GM19240 (cell line): ENCODE results near the gene SPATS2.
"Not testable (repeated sequence)": the region's sequence is repeated elsewhere in the genome, so short reads cannot be mapped to it uniquely, and the experiment has no call there.

Experiments
- DNase-seq: peaks from one replicate; pipeline ENCODE4 v3.0.0; 2011; ENCODE audit warnings: low spot score; ENCODE audit not compliant: insufficient read length

SPATS2 gene

GRCh38 chr12:49461221-49461620 lies 94.0 kb downstream of the SPATS2 start:
- DNase-seq: no peak

- DNase-seq: no peak
Observed at GRCh38 chr12:49462083-49462744, 95.0 kb downstream of the SPATS2 start.

DNA sequence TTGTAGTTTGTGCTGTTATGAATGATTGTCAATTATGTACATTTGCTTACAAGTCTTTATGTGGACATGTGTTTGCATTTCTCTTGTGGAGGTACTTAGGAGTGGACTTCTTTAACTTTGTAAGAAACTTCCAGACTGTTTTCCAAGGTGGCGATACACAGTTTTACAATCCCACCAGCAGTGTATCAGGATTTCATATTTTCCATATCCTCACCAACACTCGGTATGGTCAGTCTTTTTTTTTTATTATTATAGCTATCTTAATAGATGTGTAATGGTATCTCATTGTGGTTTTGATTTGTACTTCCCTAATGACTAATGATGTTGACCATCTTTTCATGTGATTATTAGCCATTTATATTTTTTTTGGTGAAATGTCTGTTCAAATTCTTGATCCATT lies 97.9 kb downstream of the SPATS2 start:
- no peak for DNase-seq

- no peak for DNase-seq
Observed at GRCh38 chr12:49470986-49471385, 103.7 kb downstream of the SPATS2 start.

DNA sequence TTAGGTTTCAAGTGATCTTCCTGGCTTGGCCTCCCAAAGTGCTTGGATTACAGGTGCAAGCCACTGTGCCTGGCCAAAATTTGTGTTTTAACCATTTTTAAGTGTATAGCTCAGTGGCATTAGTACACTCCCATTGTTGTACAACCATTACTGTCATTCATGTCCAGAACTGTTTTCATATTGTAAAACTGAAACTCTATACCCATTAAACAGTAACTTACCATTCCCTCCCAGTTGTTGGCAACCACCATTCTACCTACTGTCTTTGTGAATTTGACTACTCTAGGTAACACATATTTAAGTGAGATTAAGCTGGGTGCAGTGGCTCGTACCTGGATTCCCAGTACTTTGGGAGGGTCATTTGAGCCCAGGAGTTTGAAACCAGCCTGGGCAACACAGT lies 104.3 kb downstream of the SPATS2 start:
- DNase-seq: no peak

DNA sequence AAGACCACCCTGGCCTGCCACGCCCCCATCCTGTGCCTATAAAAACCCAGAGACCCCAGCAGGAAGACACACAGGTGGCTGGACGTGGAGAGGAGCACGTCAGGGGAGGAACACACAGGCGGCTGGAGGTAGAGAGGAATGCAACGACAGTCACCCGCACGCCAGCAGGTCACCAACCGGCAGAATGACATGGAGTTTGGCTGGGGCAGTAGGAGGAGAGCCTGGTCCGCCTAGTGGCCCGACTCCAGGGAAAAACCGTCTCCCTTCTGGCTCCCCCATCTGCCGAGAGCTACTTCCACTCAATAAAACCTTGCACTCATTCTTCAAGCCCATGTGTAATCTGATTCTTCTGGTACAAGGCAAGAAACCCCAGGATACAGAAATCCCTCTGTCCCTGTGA lies 108.8 kb downstream of the SPATS2 start:
- no peak for DNase-seq

GRCh38 chr12:49478949-49479664 lies 111.8 kb downstream of the SPATS2 start:
- no peak for DNase-seq

- DNase-seq: no peak
Observed at GRCh38 chr12:49482095-49483051, 115.1 kb downstream of the SPATS2 start.

DNA sequence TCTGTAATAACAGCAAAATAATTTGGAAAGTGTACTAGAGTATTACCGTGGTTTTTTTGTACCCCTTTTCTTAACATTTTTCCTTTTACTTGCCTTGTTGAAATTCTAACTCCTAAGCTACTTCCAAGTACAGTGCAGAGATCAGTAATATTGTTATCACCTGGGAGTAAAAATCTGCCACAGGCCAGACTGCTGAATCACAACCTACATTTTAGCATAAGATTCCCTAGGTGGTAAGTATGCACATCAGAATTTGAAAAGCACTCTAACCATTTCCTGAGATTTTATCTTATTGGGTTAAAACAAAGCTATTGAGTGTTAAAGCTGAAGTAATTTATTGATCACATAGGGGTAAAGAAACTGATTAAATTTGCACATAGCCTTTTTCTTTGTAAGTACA lies 116.4 kb downstream of the SPATS2 start:
- no peak for DNase-seq

DNA sequence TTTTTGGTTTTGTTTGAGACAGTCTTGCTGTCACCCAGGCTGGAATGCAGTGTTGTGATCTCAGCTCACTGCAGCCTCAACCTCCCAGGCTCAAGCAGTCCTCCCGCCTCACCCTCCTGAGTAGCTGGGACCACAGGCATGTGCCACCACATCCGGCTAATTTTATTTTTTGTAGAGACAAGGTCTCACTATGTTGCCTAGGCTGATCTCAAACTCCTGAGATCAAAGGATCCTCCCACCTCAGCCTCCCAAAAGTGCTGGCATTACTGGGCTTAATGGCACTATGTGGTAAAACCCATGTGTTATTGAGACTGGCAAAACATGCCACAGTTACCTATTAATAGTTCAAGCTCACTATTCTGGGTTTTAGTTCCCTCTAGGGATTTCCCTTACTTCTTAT lies 120.3 kb downstream of the SPATS2 start:
- DNase-seq: no peak

GRCh38 chr12:49489154-49489553 lies 121.9 kb downstream of the SPATS2 start:
- DNase-seq: no peak

DNA sequence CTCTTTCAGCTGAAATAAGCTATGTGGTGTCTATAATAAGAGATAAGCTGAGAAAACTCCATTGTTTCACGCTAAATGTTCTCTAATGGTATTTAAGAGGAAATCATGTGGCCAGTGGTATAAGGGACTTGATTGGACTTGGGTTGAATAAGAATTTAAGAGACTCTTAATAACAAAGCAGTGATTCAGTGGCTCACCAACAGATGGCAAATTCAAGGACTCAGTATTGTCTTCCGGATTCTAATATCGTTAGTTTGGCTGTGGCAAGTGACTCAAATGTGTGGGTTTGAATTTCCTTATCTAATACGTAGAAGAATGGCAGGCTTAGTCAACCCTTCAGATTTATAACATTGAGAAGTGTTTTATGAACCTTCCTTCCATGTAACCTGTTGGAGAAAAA lies 122.5 kb downstream of the SPATS2 start:
- no peak for DNase-seq

- no peak for DNase-seq
Observed at GRCh38 chr12:49491823-49492222, 124.6 kb downstream of the SPATS2 start.

DNA sequence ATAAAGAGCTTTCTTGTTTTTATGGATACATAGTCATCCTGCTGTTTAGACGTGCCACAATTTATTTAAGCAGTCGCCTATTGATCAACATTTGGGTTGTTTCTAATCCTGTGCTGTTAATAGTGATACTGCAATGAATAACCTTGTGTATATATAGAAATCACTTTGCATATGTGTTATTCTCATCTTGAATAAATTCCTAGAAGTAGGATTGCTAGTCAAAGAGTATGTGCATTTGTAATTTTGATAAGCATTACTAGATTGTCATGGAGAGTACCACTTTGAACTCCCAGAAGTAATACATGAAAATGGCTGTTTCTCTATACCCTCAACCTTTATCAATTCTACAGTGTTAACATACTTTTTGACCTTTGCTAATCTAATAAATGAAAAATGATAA lies 126.6 kb downstream of the SPATS2 start:
- DNase-seq: no peak

DNA sequence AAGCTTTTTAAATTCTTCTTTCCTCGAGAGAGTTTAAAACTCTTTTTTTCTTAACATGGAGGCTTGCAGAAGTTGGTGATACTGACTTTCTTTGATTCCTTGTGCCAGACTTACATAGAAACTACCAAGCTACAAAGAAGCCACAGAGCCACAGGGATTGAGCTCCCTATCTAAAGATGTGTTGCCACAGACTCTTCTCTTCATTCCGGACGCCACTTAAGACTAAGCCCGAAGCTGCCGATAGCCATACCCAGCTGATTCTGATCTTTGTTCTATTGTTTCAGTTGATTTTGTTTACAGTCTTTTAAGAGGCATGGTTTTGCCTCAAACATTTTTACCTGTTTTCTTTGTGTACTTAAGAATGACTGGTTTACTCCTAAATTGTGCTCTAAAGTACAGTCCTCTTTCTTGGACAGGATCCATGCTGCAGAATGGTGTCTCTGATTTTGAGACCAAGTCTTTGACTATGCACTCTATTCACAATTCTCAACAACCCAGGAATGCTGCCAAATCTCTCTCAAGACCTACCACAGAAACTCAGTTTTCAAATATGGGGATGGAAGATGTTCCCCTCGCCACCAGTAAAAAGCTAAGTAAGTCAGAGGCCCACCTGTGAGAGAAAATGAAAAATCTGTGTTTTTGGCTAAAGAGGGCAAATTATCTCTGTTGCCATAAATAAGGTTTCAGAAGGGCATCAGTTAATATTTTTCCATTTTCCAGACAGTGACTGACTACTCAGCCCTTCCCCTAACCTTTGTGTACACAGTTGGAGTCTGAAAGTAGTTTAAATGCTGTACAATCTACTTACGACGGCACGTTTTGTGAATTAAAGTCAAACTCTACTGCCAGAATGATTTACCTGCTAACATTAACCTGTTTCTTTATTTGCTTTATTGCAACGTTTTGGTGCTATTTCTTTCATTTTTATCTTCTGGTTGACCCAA lies 129.4 kb downstream of the SPATS2 start:
- no peak for DNase-seq

DNA sequence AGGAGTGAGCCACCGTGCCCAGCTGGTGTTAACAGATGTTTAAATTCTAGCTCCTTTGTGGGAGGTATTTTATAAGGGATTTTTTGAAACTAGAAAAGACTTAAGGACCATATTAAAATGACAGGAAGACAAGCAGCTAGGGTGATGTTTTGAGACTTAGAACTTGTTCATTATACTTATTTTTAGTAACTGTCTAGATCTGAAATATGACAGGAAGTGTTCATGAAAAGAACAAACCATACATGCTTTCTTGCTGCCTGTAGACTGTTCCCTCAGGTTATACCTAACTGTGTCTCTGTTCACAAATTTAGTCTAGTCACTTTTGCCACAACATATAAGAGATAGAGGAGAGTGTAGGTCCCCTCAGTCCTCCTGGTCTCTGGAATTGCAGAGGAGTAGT lies 134.6 kb downstream of the SPATS2 start:
- DNase-seq: no peak

DNA sequence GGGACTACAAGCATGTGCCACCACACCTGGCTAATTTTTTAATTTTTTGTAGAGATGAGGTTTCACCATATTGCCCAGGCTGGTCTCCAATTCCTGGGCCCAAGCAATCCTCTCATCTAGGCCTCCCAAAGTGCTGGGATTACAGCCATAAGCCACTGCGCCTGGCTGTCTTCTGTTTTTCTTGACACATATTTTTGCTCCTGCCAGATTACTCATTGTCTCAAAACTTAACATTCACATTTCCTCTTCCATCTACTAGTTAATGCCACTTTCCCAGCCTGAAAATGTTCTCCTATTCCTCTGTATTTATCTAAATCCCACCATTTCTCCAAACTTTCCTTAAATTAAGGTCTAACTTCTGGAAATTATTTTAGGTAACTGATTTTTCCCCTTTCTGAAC lies 135.3 kb downstream of the SPATS2 start:
- no peak for DNase-seq

DNA sequence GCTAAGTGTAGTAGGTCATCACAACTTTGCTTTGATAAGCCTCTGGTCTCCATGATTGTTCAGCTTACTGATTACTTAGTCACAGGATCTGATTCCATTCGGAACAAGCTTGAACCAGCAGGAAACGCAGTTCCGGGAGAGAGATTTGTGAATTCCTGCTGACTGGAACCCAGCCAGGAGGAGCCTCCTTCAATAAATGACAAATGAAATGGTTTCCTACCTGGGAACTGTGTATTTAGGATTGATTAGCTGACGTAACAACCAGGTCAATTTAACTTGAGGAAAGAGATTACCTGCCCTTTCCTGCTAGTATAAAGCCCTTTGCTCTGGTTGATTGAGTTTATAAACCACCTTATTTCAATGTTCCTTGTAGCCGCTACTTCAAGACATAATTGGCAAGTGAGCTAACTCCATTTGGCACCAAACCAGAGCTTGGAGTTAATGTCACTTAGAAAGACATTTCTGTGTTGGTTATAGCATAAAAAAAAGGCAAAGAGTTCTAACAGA lies 136.5 kb downstream of the SPATS2 start:
- DNase-seq: no peak

DNA sequence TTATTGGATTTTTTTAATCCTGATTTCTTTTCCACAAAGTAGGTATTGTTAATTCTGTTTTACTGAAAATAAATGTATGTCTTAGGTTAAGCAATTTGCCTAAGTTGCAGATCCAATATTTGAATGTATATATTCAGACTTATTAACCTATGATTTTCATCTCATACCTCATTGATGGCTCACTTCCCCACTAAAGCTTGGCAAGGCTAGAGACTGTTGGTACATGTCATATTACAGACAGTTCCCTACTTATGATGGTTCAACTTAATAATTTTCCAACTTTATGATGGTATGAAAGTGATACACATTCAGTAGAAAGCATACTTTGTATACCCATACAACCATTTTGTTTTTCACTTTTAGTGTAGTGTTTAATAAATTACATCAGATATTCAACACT lies 138.4 kb downstream of the SPATS2 start:
- DNase-seq: no peak

DNA sequence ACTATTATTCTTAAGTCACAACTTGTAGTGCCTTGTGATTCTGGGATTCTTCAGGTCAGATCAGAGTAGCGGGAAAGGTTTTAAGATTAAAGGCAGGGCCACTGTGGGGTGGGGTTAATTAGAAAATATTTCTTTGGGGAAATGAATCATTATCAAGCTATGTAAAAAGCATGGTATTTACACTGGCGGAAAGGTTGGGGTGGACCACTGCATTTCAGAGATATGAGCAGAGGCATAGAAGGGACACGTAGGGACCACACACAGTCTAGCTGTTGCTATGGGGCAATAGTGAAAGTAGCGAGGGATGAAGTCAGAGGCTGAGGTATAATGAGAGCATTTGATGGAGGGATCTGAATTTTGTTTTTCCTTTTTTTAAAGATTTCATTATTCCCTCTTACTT lies 139.9 kb downstream of the SPATS2 start:
- no peak for DNase-seq

DNA sequence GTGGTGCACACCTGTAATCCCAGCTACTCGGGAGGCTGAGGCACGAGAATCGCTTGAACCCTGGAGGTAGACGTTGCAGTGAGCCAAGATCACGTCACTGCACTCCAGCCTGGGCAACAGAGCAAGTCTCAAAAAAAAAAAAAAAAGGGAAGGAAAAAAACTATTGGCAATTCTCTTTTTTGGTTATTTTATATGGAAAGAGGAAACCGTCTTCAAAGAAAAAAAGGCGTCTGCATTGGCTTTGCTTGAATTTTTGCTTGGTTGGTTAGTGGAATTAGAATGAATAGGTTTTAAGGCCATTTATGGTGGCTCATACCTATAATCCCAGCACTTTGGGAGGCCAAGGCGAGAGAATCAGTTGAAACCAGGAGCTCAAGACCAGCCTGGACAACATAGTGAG lies 142.4 kb downstream of the SPATS2 start:
- DNase-seq: not testable (repeated sequence)
